Activated naive CD8-positive, alpha-beta T cell treated with anti-CD3 and anti-CD28 coated beads, Interleukin-2, amount 50 U/mL, for 24 hours (primary cell): ENCODE results near the gene MREG.
"Not testable (repeated sequence)": the region's sequence is repeated elsewhere in the genome, so short reads cannot be mapped to it uniquely, and the experiment has no call there.

Experiments
- ATAC-seq: fragments of 150-1000 bp; cut with Tn5 transposase; one replicate; pipeline ENCODE4 v1.10.0; 2021
- DNase-seq: peaks from one replicate; pipeline ENCODE4 v3.0.0; 2021
- H3K27ac Mint-ChIP-seq: one replicate; pipeline ENCODE4 v1.8.0; 2021; ENCODE audit warnings: mild to moderate bottlenecking, mixed read lengths
- H3K27me3 Mint-ChIP-seq: one replicate; pipeline ENCODE4 v1.8.0; 2021; ENCODE audit warnings: mixed read lengths
- H3K36me3 Mint-ChIP-seq: one replicate; pipeline ENCODE4 v1.8.0; 2021; ENCODE audit warnings: low read depth, mixed read lengths
- H3K4me1 Mint-ChIP-seq: one replicate; pipeline ENCODE4 v1.8.0; 2021; ENCODE audit warnings: mixed read lengths
- H3K4me3 Mint-ChIP-seq: one replicate; pipeline ENCODE4 v1.8.0; 2021; ENCODE audit warnings: mild to moderate bottlenecking, moderate library complexity, mixed read lengths
- H3K9me3 Mint-ChIP-seq: one replicate; pipeline ENCODE4 v1.8.0; 2021; ENCODE audit warnings: mixed read lengths

MREG gene

DNA sequence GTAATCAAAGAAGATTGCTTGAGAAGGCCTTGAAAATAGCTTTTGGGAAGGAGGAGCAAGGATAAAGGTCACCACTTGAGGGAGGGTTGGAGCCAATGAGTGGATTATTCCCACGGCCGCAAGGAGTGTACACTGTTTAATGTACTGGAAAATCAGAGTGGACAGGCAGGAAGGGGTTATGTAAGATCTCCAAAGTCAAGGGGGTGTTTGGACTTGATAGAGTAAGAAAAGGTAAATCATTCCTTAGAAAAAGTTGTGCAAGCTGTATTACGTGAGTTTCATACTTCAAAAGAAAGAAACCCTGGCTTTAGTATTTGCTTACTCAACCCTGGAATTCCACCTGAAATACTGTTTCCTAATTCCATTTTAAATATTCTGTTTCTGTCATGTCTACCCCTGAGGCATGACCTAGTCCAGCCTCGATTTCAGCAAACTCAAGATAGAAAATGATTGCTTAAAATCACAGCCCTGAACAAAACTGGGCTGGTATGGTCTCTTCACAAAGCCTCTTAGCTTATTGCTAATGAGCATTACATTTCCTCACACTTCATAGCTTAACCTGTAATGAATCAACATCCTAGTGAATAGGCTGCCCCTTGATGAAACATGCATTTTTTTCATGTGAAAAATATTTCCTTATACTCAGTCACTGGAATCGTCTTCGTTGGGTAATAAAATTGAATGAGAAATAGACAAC lies 1.1 kb downstream of the MREG start:
- ATAC-seq (no peak), DNase-seq (no peak)
- H3K4me1 Mint-ChIP-seq = peaks cover 55% of the 10 kb centered on the region
- peak overlapping the region; percentile 89 for H3K4me3 Mint-ChIP-seq
- peak overlapping the region; percentile 70 for H3K27ac Mint-ChIP-seq
- no peaks in the 10 kb centered on the region for H3K27me3 Mint-ChIP-seq
- H3K36me3 Mint-ChIP-seq = no peaks in the 10 kb centered on the region
- H3K9me3 Mint-ChIP-seq = no peaks in the 10 kb centered on the region

DNA sequence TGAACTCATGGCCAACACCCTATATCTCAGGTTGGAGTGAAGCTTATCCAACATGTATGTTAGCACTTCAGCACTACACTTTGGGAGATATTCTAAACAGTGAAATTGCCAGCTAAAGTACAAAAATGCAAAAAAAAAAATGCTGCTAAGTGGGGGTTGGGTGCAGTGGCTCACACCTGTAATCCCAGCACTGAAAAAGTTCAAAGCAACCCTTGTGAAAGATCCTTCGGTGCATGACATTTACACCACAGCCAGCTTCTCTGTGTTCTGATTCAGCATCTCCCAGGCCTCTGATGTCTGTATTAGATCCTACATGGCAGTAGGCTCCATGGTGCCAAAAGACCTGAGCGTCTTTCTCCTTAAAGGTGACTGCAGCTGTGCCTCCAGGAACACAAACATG lies 4.1 kb downstream of the MREG start:
- not testable (repeated sequence) for H3K9me3 Mint-ChIP-seq, H3K27ac Mint-ChIP-seq, H3K27me3 Mint-ChIP-seq, H3K4me3 Mint-ChIP-seq, ATAC-seq, DNase-seq, H3K36me3 Mint-ChIP-seq
- H3K4me1 Mint-ChIP-seq = peaks cover 56% of the 10 kb centered on the region

DNA sequence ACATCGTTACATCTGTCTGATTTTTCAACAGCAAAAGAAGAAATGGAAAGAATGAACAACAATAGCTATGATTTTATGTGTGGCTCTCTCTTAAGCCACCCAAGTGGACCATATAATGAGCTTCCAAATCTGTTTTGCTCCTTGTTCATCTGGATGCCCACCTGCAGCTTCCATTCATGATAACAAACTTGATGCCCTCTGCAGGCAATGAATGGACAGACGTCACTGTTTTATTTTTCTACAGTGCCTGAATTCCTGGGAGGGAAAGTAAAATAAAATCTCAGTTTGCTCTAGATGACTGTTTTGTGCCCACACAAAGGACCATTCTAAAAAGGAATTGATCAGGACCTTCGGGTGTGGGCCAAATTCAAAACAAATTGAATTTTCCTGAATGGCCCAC lies 5.0 kb downstream of the MREG start:
- H3K27me3 Mint-ChIP-seq = no peaks in the 10 kb centered on the region
- ATAC-seq = no peak

DNA sequence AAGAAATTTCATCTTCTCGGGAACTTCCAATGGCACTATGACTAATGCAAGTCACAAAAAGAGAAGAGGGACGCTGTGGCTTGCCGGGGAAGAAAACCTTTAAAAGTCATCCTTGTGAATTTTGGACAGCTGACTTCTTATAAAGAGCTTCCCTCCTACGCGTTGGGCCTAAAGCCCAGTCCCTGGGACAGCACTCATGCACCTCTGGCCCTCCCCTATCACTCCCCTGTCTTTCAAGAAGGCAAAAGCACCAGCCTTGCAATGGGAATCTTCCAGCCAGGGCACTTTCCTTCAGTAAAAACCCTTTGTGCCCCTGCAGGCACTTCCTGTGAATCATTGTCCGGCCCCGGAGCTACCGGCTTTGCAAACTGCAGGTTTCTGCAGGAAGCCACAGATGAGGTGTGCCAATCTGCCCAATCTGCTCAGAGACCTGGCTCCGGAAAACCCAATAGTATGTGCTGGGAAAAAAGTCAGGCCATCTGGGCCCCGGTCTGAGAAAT lies 7.1 kb downstream of the MREG start:
- no peaks in the 10 kb centered on the region for H3K9me3 Mint-ChIP-seq
- no peaks in the 10 kb centered on the region for H3K27me3 Mint-ChIP-seq
- H3K4me3 Mint-ChIP-seq = peak overlapping the region; percentile 60
- H3K27ac Mint-ChIP-seq = peak overlapping the region; percentile 87
- DNase-seq (peak; percentile 57), ATAC-seq (peak; percentile 65)
- H3K36me3 Mint-ChIP-seq = peaks cover 2% of the 10 kb centered on the region
- peaks cover 59% of the 10 kb centered on the region for H3K4me1 Mint-ChIP-seq

More for the DNA sequence above, 5.0 kb downstream of the MREG start:
- H3K27ac Mint-ChIP-seq = no peak overlapping the region
- H3K9me3 Mint-ChIP-seq = no peaks in the 10 kb centered on the region
- DNase-seq = no peak
- H3K4me3 Mint-ChIP-seq = peak overlapping the region; percentile 5
- H3K4me1 Mint-ChIP-seq = peaks cover 59% of the 10 kb centered on the region
- peaks cover 2% of the 10 kb centered on the region for H3K36me3 Mint-ChIP-seq

DNA sequence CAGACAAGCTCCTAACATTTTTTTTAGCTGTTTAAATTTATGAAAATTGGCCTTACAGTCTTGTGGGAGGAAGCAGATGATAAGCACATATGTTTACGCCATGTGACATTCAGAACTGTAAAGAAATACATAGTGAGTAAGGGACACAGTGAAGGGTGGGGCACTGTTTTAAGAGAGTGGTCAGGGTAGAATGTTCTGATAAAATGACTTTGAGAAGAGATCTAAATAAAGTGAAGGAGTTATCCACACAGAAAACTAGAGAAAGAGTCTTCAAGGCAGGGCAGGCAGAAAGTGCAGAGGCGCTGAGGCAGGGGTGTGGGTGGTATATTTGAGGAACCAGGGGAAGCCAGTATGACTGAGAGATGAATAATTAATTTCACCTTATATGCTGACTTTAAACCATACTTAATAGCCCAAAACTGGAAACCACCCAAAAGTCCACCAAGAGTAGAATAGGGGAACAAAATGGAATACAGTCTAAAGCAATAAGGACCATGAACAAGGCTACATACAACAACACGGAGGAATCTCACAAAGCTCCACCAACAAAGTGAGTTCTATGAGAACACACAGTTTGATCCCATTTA lies 8.6 kb downstream of the MREG start:
- ATAC-seq (peak; percentile 60), DNase-seq (peak; percentile 24)
- H3K9me3 Mint-ChIP-seq = no peaks in the 10 kb centered on the region
- peak overlapping the region; percentile 55 for H3K4me3 Mint-ChIP-seq
- peaks cover 2% of the 10 kb centered on the region for H3K36me3 Mint-ChIP-seq
- H3K27me3 Mint-ChIP-seq = no peaks in the 10 kb centered on the region
- peak overlapping the region; percentile 84 for H3K27ac Mint-ChIP-seq
- peaks cover 59% of the 10 kb centered on the region for H3K4me1 Mint-ChIP-seq

DNA sequence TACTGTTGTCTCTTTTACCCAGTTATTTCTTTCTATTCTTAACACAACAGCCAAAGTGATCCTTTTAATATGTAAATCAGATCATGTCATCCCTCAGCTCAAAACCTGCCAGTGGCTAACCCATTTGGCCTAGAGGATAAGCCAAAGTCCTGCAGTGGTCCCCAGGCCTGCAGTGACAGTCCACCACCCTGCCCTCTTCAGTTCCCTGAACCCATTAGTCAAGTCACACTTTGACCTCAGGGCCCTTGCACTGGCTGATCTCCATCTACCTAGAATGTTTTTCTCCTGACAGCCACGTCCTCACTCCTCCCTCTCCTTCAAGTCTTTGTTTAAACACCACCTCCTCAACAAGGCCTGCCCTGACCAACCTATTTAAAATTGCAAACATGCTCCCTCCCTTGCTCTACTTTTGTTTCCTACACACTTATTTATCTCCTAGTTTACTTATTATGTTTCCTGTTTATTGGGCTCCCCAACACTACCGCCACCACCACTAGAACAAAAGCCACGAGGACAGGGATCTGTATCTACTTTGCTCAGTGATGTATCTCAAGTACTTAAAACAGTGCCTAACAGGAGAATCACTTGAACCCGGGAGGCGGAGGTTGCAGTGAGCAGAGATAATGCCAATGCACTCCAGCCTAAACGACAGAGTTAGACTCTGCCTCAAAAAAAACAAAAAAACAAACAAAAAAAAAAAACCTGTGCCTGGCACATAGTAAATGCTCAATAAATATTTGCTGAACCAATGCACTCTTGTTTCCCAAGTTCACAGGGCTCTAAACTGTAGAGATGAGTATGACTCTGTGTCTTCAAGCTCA lies 9.3 kb downstream of the MREG start:
- peak overlapping the region; percentile 84 for H3K27ac Mint-ChIP-seq
- ATAC-seq = no peak
- H3K4me1 Mint-ChIP-seq = peaks cover 56% of the 10 kb centered on the region

DNA sequence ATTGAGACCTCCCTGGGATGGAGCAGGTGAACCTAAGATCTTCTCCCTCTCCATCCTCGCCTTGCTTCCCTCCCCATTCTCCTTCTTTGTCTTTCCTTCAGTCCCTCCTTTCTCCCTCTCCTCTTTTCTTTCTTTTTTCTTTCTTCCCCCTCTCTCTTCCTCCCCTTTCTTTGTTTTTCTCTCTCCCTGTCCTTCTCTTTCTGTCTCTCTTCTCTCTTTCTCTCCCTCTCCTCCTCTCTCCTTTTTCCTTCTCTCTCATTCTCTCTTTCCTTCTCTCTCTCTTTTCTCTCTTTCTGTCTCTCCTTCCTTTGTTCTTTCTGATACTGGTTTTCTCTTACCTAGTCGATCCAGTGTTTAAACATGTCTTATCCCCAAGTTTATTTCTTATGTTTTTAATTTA lies 10.7 kb downstream of the MREG start:
- Mint-ChIP-seq H3K4me1 (peaks cover 50% of the 10 kb centered on the region), H3K27ac (peak overlapping the region; percentile 73)

More for the DNA sequence above, 9.3 kb downstream of the MREG start:
- Mint-ChIP-seq H3K4me3 (no peak overlapping the region), H3K9me3 (no peaks in the 10 kb centered on the region), H3K27me3 (no peaks in the 10 kb centered on the region), H3K36me3 (peaks cover 2% of the 10 kb centered on the region)
- DNase-seq = no peak

DNA sequence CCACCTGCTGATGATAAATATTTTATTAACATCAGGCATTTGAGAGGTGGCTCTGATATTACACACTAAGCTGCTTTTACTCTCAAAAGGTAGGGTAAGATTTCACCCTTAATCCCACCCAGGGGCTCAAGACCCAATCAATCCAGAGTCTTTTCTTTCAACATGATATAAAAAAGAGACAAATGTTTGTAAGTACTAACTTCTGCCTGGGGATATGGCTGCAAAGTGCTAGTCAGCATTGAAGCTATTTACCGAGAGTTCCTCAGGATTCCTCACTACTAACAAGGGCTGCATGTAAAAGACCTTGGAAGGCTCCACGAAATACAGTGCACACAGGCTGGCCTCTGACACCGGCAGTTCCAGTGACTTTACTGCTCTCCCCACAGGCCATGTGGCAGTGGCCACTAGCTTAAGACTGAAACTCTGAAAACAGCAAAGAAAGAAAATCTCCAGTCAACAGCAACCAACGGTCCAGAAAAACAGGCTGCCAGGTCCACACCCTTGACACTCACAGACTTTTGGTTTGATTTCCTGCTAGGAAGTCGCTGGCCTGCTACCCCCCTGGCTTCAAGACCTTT lies 11.2 kb downstream of the MREG start:
- H3K27me3 Mint-ChIP-seq = no peaks in the 10 kb centered on the region
- H3K27ac Mint-ChIP-seq = peak overlapping the region; percentile 73
- H3K36me3 Mint-ChIP-seq = peaks cover 2% of the 10 kb centered on the region
- ATAC-seq (no peak), DNase-seq (no peak)
- no peaks in the 10 kb centered on the region for H3K9me3 Mint-ChIP-seq
- no peak overlapping the region for H3K4me3 Mint-ChIP-seq
- H3K4me1 Mint-ChIP-seq = peaks cover 51% of the 10 kb centered on the region

More for the DNA sequence above, 10.7 kb downstream of the MREG start:
- no peak for DNase-seq
- Mint-ChIP-seq H3K27me3 (no peaks in the 10 kb centered on the region), H3K9me3 (no peaks in the 10 kb centered on the region), H3K4me3 (no peak overlapping the region), H3K36me3 (peaks cover 2% of the 10 kb centered on the region)
- no peak for ATAC-seq

DNA sequence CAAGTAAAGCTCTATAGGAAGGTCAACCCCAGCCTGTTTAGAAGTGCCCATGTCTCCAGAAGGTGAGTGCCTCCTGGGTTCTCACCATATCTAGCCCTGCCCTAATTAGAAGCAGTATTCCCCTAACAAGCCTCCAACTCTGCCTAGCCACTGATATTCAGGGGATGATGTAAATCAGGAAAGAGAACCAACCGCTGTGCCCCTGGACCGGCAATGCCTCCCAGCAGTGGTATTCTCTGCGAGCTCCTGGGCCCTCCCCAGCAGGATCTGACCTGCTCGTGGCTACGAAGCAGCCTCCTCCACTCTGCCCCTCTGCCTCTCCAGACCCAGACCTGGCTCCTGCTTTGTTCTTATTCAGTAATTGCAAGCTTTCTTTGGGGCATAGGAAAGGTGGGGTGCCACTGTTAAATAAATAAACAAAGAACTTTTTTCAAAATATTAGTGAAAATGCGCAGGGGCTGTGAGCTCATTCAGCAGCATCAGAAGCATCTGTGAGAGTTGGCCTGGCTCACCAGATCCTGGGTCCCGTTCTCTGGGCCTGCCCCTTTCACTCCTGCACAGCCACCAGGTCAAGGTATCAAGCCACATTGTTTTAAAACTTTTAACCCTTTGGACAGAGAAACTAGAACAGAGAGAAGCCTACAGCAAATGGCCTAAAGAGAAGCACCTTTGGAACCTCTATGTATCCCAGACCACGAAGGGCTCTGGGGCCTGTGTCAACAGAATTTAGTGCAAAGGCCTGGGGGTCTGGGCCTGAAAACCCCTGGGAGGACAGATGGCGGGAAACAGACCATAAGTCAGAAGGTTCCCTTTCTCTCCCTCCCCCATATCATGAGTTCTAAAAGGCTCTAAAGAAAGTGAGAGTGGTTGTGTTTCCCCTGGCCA lies 11.9 kb downstream of the MREG start:
- Mint-ChIP-seq H3K27me3 (no peaks in the 10 kb centered on the region), H3K4me1 (peaks cover 44% of the 10 kb centered on the region)
- ATAC-seq = no peak

DNA sequence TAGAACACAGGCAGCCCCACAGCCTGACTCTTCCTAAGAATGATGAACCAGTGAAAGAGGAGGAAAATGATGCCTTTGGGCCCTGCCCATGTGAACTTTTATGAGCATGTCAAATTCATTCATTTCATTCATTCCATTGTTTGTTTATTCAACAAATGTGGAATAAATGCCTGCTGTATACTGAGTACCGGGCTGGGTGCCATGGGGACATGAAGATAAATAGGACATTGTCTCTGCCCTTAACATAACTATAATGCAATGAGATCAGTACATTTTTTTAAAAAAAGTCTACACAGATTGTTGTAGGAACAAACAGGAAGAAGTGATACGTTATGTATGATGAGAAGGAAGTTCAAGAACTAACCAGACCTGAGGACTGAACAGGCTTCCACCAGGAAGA lies 14.7 kb downstream of the MREG start:
- Mint-ChIP-seq H3K4me3 (no peak overlapping the region), H3K36me3 (peaks cover 17% of the 10 kb centered on the region), H3K27me3 (no peaks in the 10 kb centered on the region), H3K9me3 (no peaks in the 10 kb centered on the region), H3K4me1 (peaks cover 17% of the 10 kb centered on the region), H3K27ac (no peak overlapping the region)
- DNase-seq (no peak), ATAC-seq (no peak)

More for the DNA sequence above, 11.9 kb downstream of the MREG start:
- Mint-ChIP-seq H3K4me3 (no peak overlapping the region), H3K27ac (no peak overlapping the region), H3K9me3 (no peaks in the 10 kb centered on the region), H3K36me3 (peaks cover 2% of the 10 kb centered on the region)
- DNase-seq = no peak

DNA sequence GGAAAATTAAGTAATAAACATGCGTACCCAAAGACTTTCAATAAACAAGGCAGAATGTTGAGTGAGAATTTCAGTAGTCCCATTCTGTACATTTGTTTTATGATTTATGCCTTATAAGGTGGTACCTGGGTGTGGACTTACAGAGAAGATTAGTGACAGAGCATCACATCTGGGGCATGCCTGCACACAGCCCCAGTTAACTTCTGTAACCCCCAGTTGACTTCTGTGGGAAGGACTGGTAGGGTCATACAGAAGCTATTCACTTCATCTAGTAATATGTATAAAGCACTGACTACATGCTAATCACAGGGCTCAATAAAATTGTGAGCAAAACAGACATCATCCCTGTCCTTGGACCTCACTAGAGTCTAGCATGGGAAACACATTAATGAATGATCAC lies 16.1 kb downstream of the MREG start:
- DNase-seq (no peak), ATAC-seq (no peak)
- H3K9me3 Mint-ChIP-seq = no peaks in the 10 kb centered on the region
- peaks cover 5% of the 10 kb centered on the region for H3K4me1 Mint-ChIP-seq
- H3K4me3 Mint-ChIP-seq = no peak overlapping the region
- no peaks in the 10 kb centered on the region for H3K27me3 Mint-ChIP-seq
- H3K27ac Mint-ChIP-seq = no peak overlapping the region
- H3K36me3 Mint-ChIP-seq = peaks cover 28% of the 10 kb centered on the region

DNA sequence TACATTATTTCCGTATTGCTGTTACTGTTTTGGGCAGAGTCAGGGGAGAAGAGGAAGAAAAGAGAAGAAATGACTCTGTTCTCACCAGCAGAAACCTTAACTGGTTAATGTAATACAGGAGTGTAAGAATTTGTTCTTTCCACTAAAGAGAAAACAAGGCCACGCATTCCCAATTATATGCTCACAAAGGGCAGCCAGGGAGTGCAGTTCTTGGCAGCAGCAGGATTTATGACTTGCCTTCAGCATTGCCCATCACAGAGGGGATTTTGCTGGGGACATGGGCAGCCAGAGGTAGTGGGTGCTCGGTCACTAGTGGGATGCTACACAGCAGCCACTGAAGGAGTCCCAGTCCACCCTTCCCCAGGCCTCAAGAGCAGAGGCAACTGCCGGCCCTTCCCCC lies 18.4 kb downstream of the MREG start:
- DNase-seq (no peak), ATAC-seq (no peak)
- peaks cover 3% of the 10 kb centered on the region for H3K4me1 Mint-ChIP-seq
- H3K9me3 Mint-ChIP-seq = peaks cover 8% of the 10 kb centered on the region
- H3K27ac Mint-ChIP-seq = no peak overlapping the region
- peaks cover 48% of the 10 kb centered on the region for H3K36me3 Mint-ChIP-seq
- H3K27me3 Mint-ChIP-seq = no peaks in the 10 kb centered on the region
- no peak overlapping the region for H3K4me3 Mint-ChIP-seq

DNA sequence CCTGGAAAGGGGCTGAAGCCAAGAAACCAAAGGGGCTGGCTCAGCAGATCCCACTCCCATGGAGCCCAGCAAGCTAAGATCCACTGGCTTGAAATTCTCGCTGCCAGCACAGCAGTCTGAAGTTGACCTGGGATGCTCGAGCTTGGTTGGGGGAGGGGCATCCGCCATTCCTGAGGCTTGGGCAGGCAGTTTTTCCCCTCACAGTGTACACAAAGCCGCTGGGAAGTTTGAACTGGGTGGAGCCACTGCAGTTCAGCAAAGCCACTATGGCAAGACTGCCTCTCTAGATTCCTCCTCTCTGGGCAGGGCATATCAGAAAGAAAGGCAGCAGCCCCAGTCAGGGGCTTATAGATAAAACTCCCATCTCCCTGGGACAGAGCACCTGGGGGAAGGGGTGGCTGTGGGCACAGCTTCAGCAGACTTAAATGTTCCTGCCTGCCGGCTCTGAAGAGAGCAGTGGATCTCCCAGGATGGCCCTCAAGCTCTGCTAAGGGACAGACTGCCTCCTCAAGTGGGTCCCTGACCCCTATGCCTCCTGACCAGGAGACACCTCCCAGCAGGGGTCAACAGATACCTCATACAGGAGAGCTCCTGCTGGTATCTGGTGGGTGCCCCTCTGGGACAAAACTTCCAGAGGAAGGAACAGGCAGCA lies 24.7 kb downstream of the MREG start:
- peaks cover 26% of the 10 kb centered on the region for H3K9me3 Mint-ChIP-seq
- DNase-seq, H3K4me3 Mint-ChIP-seq, H3K27ac Mint-ChIP-seq, H3K4me1 Mint-ChIP-seq, ATAC-seq, H3K27me3 Mint-ChIP-seq: not testable (repeated sequence)
- H3K36me3 Mint-ChIP-seq = peaks cover 62% of the 10 kb centered on the region
